ENCODE data around the gene MAP3K13. TPM values are rescaled to one million over a fixed set of nuclear protein-coding genes. Genes with fewer than 3 reads are reported as not detected.

MAP3K13 gene
- polyA plus RNA-seq, 1 donor (not counting 4 experiments of a cell fraction or from before 2014, with no cell fraction given) = 23.0 TPM

GRCh38 chr3:185351396-185351795 lies 11.5 kb upstream of the MAP3K13 start:
- H2AFZ ChIP-seq (ENCODE audit: control insufficient read depth, low read length) = no peak overlapping the region
- no peaks in the 10 kb centered on the region for H3K9me3 ChIP-seq (ENCODE audit: control insufficient read depth, low read depth, low read length)
- no peak for TF ChIP-seq EZH2 (IDR thresholded peaks at IDR 0.05; ENCODE audit: low read length)
- TF ChIP-seq CTCF (optimal IDR thresholded peaks at IDR 0.05 in 1 of 3, IDR thresholded peaks at IDR 0.05 in 1 of 3, conservative IDR thresholded peaks at IDR 0.05 in 1 of 3; ENCODE audit: extremely low read depth in 1 of 3, insufficient read depth in 2 of 3, low read length in 3 of 3) = no peak
- DNase-seq (ENCODE audit: low read depth, low spot score) (no peak), FAIRE-seq (no peak)
- dilution Hi-C loops (cut with MboI; ENCODE audit: extremely low pct_ligation_motif_present, low sequenced_read_pairs) = no loop called here
- peak overlapping the region; percentile 10 for H3K27ac ChIP-seq (ENCODE audit: control insufficient read depth, insufficient read depth, low read length)
- H3K79me2 ChIP-seq (ENCODE audit: control insufficient read depth, insufficient read depth, low read length) = no peaks in the 10 kb centered on the region
- H3K4me2 ChIP-seq (ENCODE audit: control insufficient read depth, extremely low read depth, insufficient read depth, low read depth, low read length) = no peak overlapping the region
- H3K9me1 ChIP-seq (ENCODE audit: control insufficient read depth, extremely low read depth, insufficient read depth, low read length) = no peaks in the 10 kb centered on the region
- H3K4me3 ChIP-seq (ENCODE audit: control insufficient read depth in 2 of 3, extremely low read depth in 1 of 3, insufficient read depth in 2 of 3, low read depth in 1 of 3, low read length in 3 of 3) = no peak overlapping the region
- H3K4me1 ChIP-seq (ENCODE audit: control insufficient read depth, extremely low read depth, insufficient read depth, low read length) = no peaks in the 10 kb centered on the region
- no peaks in the 10 kb centered on the region for H3K36me3 ChIP-seq (ENCODE audit: control insufficient read depth in 2 of 2, extremely low read depth in 1 of 2, insufficient read depth in 2 of 2, low read length in 2 of 2)
- H4K20me1 ChIP-seq (ENCODE audit: control insufficient read depth, extremely low read depth, insufficient read depth, low read length) = no peaks in the 10 kb centered on the region
- H3K27me3 ChIP-seq (ENCODE audit: control insufficient read depth, extremely low read depth, insufficient read depth, low read length) = no peaks in the 10 kb centered on the region
- no peak overlapping the region for H3K9ac ChIP-seq (ENCODE audit: control insufficient read depth, extremely low read depth, insufficient read depth, low read length)

- DNase-seq (ENCODE audit: low read depth, low spot score) (no peak), FAIRE-seq (no peak)
- dilution Hi-C loops (cut with MboI; ENCODE audit: extremely low pct_ligation_motif_present, low sequenced_read_pairs) = no loop called here
- no peak overlapping the region for H3K4me2 ChIP-seq (ENCODE audit: control insufficient read depth, extremely low read depth, insufficient read depth, low read depth, low read length)
- H4K20me1 ChIP-seq (ENCODE audit: control insufficient read depth, extremely low read depth, insufficient read depth, low read length) = no peaks in the 10 kb centered on the region
- TF ChIP-seq EZH2 (IDR thresholded peaks at IDR 0.05; ENCODE audit: low read length) = no peak
- TF ChIP-seq CTCF (optimal IDR thresholded peaks at IDR 0.05 in 1 of 3, IDR thresholded peaks at IDR 0.05 in 1 of 3, conservative IDR thresholded peaks at IDR 0.05 in 1 of 3; ENCODE audit: extremely low read depth in 1 of 3, insufficient read depth in 2 of 3, low read length in 3 of 3) = no peak
- no peaks in the 10 kb centered on the region for H3K9me3 ChIP-seq (ENCODE audit: control insufficient read depth, low read depth, low read length)
- no peaks in the 10 kb centered on the region for H3K36me3 ChIP-seq (ENCODE audit: control insufficient read depth in 2 of 2, extremely low read depth in 1 of 2, insufficient read depth in 2 of 2, low read length in 2 of 2)
- H3K27ac ChIP-seq (ENCODE audit: control insufficient read depth, insufficient read depth, low read length) = no peak overlapping the region
- H3K9ac ChIP-seq (ENCODE audit: control insufficient read depth, extremely low read depth, insufficient read depth, low read length) = no peak overlapping the region
- no peak overlapping the region for H3K4me3 ChIP-seq (ENCODE audit: control insufficient read depth in 2 of 3, extremely low read depth in 1 of 3, insufficient read depth in 2 of 3, low read depth in 1 of 3, low read length in 3 of 3)
- H3K27me3 ChIP-seq (ENCODE audit: control insufficient read depth, extremely low read depth, insufficient read depth, low read length) = no peaks in the 10 kb centered on the region
- no peaks in the 10 kb centered on the region for H3K79me2 ChIP-seq (ENCODE audit: control insufficient read depth, insufficient read depth, low read length)
- no peaks in the 10 kb centered on the region for H3K4me1 ChIP-seq (ENCODE audit: control insufficient read depth, extremely low read depth, insufficient read depth, low read length)
- no peaks in the 10 kb centered on the region for H3K9me1 ChIP-seq (ENCODE audit: control insufficient read depth, extremely low read depth, insufficient read depth, low read length)
- no peak overlapping the region for H2AFZ ChIP-seq (ENCODE audit: control insufficient read depth, low read length)
Observed at GRCh38 chr3:185353225-185353624, 9.7 kb upstream of the MAP3K13 start.
